Left cardiac atrium (tissue), 4 donors: ENCODE results near the gene EML4. TPM values are rescaled to one million over a fixed set of nuclear protein-coding genes. Genes with fewer than 3 reads are reported as not detected.

Source experiments
- ATAC-seq, 2 donors: fragments of 200-7000 bp; cut with Tn5 transposase; one replicate each; pipeline ENCODE4 v1.9.1; 2020; ENCODE audit warnings: mild to moderate bottlenecking in 2 of 2, moderate library complexity in 2 of 2
- DNase-seq: peaks from one replicate; pipeline ENCODE4 v3.0.0-alpha.2; 2020
- intact Hi-C, 2 donors: fragments of 100-400 bp; cut with DNase I; formaldehyde crosslinking; loops; one replicate each; pipeline versions ENCODE4 v1.14.1 to v1.15.1; 2022 to 2023
- total RNA-seq, 2 donors: library from RNA; stranded (reverse); fragmentation: NEBNext Ultra II Directional; extraction: Animal tissue kit (Norgen Biotek cat#: 25700); gene quantifications; one replicate each; pipeline ENCODE4 v1.2.1, GENCODE V29; 2021
- donor health status: DM: no; HTN: yes; CAD: no.
- donor health status: DM: no; HTN: yes; CAD: no; lungs with severe emphysema.
- donor health status: DM: yes; HTN: yes; CAD: no.
- donor health status: Dilated cardiomyopathy.

The EML4 gene
- total RNA-seq, 2 donors from 2014 or later: 8.5 to 12.4 TPM

DNA sequence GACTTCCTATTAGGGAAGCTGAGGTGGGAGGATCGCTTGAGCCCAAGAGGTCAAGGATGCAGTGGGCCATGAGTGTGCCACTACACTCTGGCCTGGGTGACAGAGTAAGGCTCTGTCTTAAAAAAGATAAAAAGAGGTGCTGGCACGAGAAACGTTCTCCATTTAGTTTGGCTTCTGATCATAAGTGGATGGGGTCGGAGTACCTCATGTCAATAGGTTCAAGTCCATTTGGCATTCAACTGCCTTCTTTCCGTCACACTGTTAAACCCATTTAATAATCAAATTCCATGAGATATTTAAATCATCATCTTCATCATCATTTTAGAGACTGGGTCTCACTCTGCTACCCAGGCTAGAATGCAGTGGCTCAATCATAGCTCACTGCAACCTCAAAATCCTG lies 182.7 kb downstream of the EML4 start:
- no peak for ATAC-seq
- intact Hi-C loops: no loop called here
- DNase-seq: no peak

DNA sequence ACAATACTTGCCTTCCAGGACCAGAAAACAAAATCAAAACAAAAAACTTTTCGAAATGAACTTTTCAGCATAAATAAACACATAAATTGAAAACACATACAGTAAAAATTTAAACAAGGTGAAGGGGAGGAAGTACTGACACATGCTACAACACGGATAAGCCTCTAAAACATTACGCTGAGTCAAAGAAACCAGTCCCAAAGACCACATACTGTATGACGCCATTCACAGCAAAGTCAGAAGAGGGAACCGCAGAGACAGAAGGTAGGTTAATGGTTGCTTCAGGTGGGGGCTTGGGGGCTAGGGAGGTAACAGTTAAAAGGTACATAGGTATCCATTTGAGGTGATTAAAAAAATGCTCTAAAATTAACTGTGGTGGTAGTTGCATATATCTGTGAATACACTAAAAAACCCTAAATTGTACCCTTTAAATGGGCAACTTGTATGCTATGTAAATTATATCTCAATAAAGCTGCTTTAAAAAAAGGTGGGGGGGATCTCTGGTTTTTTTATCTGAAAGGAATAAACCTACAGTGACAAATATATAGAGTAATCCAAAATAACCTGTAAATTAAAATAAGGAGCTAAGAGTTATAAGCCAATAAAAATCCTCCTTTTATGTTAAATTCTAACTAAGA lies 184.8 kb downstream of the EML4 start:
- DNase-seq (no peak), ATAC-seq (no peak)
- intact Hi-C loops: no loop called here

DNA sequence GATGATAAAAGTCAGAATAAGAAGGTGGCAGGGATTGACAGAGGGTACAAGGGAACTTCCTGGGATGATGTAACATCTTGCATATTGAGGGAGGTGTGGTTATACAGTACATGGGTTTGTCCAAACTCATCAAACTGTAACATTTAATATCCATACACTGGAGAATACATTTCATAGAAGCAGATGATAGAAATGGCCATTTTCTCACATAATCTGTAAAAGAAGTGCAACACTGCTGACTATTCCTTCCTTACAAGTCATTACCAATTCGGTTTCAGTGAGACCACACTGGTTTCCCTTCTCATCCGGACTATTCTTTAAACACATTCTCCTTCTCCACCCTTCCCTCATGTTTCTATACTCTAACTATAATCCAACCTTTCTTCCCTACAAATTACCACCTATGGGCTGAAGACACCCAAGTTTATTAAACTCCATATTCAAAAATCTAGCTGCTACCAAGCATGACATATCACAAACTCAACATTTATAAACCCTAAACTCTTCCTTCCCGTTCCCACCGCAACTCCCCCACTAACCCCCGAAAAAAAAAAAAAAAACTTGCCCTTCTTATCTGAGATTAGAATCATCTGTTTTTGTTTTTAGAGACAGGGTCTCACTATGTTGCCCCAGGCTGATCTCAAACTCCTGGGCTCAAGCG lies 190.3 kb downstream of the EML4 start:
- DNase-seq (no peak), ATAC-seq (no peak)
- intact Hi-C loops: no loop called here

DNA sequence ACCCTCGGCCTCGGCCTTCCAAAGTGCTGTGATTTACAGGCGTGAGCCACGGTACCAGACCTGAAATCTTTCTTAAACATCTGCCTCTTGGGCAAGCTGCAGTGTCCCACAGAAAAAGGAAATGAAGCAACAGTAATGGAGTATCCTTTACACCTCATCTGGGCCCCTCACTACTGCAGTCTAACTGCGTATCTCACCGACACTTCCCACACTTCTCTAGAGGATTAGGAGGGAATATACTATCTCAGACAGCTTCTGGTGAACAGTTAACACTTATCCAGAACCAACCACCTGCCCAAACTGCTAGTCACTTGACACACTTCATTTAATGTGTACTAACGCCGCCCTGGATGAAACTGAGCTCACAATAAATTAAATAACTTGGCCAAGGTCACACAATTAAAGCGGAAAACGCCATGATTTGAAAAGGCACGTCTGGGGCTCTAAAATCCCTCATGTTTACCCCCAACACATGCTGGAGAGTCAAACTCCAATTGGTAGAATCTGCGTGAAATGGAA lies 190.9 kb downstream of the EML4 start:
- ATAC-seq: no peak
- intact Hi-C loops: no loop called here
- DNase-seq: no peak

DNA sequence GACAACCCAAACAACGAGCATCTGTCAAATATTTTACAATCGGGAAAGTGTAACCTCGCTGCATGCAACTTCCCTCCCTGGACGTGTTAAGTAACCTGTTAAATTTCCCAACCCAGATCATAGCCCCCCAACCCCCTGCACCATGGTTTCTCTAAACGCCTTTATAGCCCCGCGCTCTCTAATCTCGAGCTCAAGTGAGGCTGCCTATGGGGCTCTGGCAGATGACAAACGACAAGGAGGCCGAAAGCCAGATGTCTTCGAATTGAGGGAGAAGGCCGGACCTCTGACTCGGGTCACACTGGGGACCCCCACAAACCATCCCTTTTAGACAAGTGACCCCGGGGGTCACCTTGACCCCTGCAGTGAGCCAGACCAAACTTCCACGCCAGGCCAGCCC lies 191.3 kb downstream of the EML4 start:
- ATAC-seq: peak in 1 of 2 donors; percentile 1
- intact Hi-C loops: no loop called here

DNA sequence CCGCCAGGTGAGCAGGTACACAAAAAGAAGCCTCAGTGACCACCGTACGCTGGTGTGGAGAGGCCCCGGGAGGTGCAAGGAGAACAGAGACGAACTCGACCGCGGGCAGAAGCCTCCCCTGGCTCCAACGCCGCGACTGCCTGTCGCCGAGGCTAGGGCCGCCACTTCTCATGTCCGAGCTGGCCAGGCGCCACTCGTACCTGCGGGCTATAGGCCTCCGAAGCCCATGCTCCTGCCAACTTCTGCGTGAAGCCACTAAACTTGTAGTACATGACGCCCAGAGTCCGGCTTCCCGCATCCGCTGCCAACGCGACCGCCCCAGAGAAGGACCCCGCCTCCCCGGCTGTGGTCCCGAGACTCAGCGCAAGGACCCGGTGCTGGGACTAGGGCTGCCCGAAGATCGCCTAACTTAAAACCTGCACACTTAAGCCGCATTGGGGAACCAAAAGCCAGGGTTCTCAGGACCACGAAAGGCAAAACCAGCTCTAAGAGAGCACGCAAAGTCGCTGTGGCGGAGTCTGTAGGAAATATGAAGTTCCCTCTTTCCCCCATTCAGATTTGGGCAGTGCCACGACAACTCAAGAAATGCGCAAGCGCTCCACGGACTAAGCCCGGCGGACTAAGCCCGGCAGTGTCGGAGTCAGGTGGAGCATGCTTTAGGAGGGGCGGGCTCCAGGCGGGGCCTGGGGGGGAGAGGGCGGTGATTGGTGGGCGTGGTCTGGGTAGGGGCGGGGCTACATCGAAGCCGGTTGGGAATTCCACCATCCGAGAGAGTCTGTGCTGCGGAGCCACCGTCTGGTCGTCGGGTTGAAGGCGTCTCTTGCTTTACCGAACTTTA lies 192.0 kb downstream of the EML4 start, which contains the start of gene COX7A2L:
TSS of gene COX7A2L (minus strand) at position 328 of the 838 bp plus-strand sequence. CDS start at position 272, 56 bp downstream.
- DNase-seq: peak; percentile 96
- intact Hi-C loops: no loop called here
- peak; percentile 99 for ATAC-seq

More for the DNA sequence above, 191.3 kb downstream of the EML4 start:
- DNase-seq: no peak

GRCh38 chr2:42361728-42362283 lies 192.7 kb downstream of the EML4 start:
- intact Hi-C loops: no loop called here
- DNase-seq: no peak
- no peak for ATAC-seq

DNA sequence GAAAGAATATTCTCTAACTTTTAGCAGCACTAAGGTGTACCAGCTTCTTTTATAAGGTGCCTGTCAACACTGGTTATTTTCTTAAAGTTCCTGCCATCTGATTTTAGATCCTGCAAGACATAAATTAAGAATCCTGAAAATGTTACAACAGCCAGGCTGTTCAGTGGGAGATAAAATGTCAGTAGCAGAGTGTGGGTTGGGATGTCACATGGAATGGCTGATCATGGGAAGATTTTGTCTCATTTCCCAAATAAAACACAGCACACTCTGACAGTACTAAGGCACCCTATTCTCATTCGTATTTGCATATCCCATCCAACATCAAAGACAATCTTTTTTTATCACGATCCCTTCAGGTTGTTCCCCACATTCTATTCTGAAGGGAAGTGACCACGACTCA lies 194.3 kb downstream of the EML4 start:
- intact Hi-C loops: no loop called here
- ATAC-seq (no peak), DNase-seq (no peak)

DNA sequence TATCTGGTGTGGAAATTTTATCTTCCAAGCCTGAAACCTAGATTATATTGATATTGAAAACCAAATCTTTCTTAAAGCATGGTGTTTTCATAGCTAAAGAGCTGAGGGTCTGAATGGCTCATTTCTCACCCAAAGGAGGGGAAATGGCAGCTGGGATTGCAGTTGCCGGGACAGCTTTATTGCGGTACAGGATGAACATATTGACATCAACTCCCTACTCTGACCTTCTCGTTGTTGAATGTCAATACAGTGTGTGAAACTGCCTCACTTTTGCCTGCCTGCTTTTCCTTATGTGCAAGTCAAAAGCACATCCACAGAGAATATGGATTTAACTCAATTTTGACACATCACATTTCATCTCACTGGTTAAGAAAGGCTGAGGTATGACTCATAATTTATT lies 195.5 kb downstream of the EML4 start:
- ATAC-seq: no peak
- DNase-seq: no peak
- intact Hi-C loops: no loop called here

- intact Hi-C loops: no loop called here
- DNase-seq (no peak), ATAC-seq (no peak)
These were observed 197.3 kb downstream of the EML4 start for GRCh38 chr2:42366411-42366810.

DNA sequence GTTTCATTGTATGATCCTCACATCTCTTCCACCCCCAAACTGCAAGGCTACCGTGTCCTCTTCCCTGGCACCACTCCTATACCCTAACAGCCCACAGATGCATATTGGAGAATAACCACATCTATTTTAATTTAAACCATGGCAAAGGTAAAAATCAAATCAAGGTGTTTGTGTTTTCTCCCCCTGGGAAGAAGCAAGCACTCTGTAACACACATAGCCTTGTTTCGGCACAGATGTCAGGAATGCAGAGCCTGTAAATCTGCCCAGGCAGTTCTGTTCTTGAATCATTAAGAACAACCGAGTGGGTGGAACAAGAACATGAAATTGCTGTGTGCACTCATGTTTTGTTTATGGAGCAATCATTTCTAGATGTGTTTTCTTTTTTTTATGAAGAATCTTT lies 198.7 kb downstream of the EML4 start:
- DNase-seq (no peak), ATAC-seq (no peak)
- intact Hi-C loops: no loop called here

- peak; percentile 52 for DNase-seq
- intact Hi-C loops: no loop called here
These were observed 199.8 kb downstream of the EML4 start for GRCh38 chr2:42368817-42369531.

GRCh38 chr2:42369532-42370229 lies 200.5 kb downstream of the EML4 start:
- no peak for ATAC-seq

More at GRCh38 chr2:42368817-42369531, 199.8 kb downstream of the EML4 start:
- ATAC-seq: peak in 1 of 2 donors; percentile 68

GRCh38 chr2:42371611-42372473 lies 202.7 kb downstream of the EML4 start:
- intact Hi-C loops: no loop called here
- no peak for ATAC-seq
- DNase-seq: no peak

More at GRCh38 chr2:42369532-42370229, 200.5 kb downstream of the EML4 start:
- intact Hi-C loops: no loop called here
- DNase-seq: no peak

DNA sequence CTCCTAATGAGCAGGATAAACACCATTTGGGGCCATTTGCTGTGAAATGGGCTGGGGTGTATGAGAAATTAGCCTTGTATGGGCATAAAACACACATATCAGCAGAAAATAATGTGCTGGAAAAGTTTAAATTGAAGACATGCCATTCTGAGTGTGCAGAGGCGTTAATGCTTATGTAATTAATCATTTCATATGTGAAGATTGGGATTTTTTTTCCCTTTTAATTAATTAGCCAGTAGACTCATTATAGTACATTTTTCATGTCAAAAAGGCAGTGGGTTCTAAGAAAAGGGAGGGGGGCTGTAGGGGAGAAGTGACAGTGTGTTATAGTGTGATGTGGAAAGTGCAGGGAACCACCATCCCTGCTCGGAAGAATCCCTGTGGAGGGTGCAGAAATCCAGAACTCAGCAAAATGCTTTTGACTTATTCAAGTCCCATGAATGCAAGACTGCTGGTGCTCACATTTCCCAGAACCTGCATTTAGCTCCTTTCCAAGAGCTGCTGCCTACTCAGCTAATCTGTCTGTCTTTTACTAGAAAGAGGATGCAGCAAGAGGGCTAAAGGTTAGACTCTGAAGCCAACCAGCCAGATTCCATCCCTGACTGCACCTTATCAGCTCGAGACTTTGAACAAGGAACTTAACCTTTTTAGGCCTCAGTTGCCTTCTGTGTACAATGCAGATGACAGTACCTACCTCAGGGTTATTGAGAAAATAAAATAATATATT lies 203.5 kb downstream of the EML4 start:
- intact Hi-C loops: no loop called here
- DNase-seq: no peak
- ATAC-seq: no peak

GRCh38 chr2:42376758-42377157 lies 207.6 kb downstream of the EML4 start:
- intact Hi-C loops: no loop called here
- DNase-seq (no peak), ATAC-seq (no peak)

- DNase-seq (no peak), ATAC-seq (no peak)
- intact Hi-C loops: no loop called here
These were observed 209.3 kb downstream of the EML4 start for GRCh38 chr2:42378415-42378814.
